B cell (primary cell): ENCODE measurements around the gene DEFB124. TPM values are rescaled to one million over a fixed set of nuclear protein-coding genes. Genes with fewer than 3 reads are reported as not detected.

Experiments
- ATAC-seq: fragments of 200-7000 bp; cut with Tn5 transposase; one replicate; pipeline ENCODE4 v1.10.0; 2021; ENCODE audit warnings: low read depth, mild to moderate bottlenecking, moderate number of reproducible peaks, moderate library complexity
- CTCF ChIA-PET: fragments of 350-600 bp; sonication (Branson Sonifier 250); formaldehyde crosslinking; loops from one replicate; lab custom pipeline; 2021; ENCODE audit warnings: antibody characterized with exemption, inconsistent platforms; lab: Charles Lee
- POLR2A ChIA-PET: fragments of 350-600 bp; sonication (Branson Sonifier 250); formaldehyde crosslinking; loops from one replicate; lab custom pipeline; 2021; ENCODE audit warnings: antibody characterized with exemption; lab: Charles Lee
- DNase-seq: peaks from one replicate; pipeline ENCODE4 v3.0.0; 2013
- H2AFZ ChIP-seq: 2 replicates; pipeline ENCODE4 v1.6.1; 2012; ENCODE audit warnings: mild to moderate bottlenecking, low read depth, low read length; ENCODE audit not compliant: insufficient read depth, poor library complexity, severe bottlenecking
- H3K27ac ChIP-seq, 2 donors: 1 replicate in 1 of 2; 2 replicates in 1 of 2; pipeline ENCODE4 v1.5.1; 2012 to 2013; ENCODE audit warnings: low read length in 2 of 2, mild to moderate bottlenecking in 2 of 2, moderate library complexity in 1 of 2
- H3K27me3 ChIP-seq, 4 experiments: fragments of 200-600 bp in 1 of 4; sonication (generic) in 1 of 4; replicated peaks in 1 of 4; 1 replicate in 2 of 4; 2 replicates in 2 of 4; pipeline versions ENCODE4 v1.6.1 to v1.7.0; 2013 to 2016; ENCODE audit warnings: low read length in 3 of 4, mild to moderate bottlenecking in 2 of 4, mixed read lengths in 1 of 4, moderate library complexity in 1 of 4; ENCODE audit not compliant: insufficient read depth in 4 of 4, control insufficient read depth in 3 of 4; ENCODE audit errors: control extremely low read depth in 1 of 4
- H3K36me3 ChIP-seq, 2 experiments: replicated peaks in 1 of 2; 1 replicate in 1 of 2; 2 replicates in 1 of 2; pipeline versions ENCODE4 v1.6.1 to v1.7.1; 2013; ENCODE audit warnings: low read length in 1 of 2; ENCODE audit not compliant: insufficient read depth in 2 of 2, control insufficient read depth in 1 of 2; ENCODE audit errors: control extremely low read depth in 1 of 2, extremely low read depth in 1 of 2
- H3K4me1 ChIP-seq, 2 donors: fragments of 200-600 bp in 1 of 2; sonication (generic) in 1 of 2; 1 replicate in 1 of 2; 2 replicates in 1 of 2; pipeline versions ENCODE4 v1.5.1 to v1.6.1; 2013 to 2017; ENCODE audit warnings: low read length in 2 of 2; ENCODE audit not compliant: control insufficient read depth in 2 of 2, insufficient read depth in 2 of 2
- H3K4me2 ChIP-seq: replicated peaks from 2 replicates; pipeline ENCODE3; 2012; ENCODE audit warnings: mild to moderate bottlenecking, low read depth, low read length; ENCODE audit not compliant: poor library complexity, severe bottlenecking
- H3K4me3 ChIP-seq, 5 experiments: fragments of 200-600 bp in 1 of 5; sonication (generic) in 1 of 5; 1 replicate in 3 of 5; 2 replicates in 2 of 5; pipeline versions ENCODE4 v1.5.1 to v1.7.0; 2011 to 2016; ENCODE audit warnings: low read length in 4 of 5, mild to moderate bottlenecking in 4 of 5, low read depth in 2 of 5, control low read depth in 1 of 5, moderate library complexity in 1 of 5; ENCODE audit not compliant: insufficient read depth in 1 of 5; ENCODE audit errors: control extremely low read depth in 1 of 5, extremely low read depth in 1 of 5
- H3K79me2 ChIP-seq: fragments of 200-600 bp; sonication (generic); one replicate; pipeline ENCODE4 v1.6.0; 2016; ENCODE audit warnings: low read length; ENCODE audit not compliant: control insufficient read depth, insufficient read depth
- H3K9ac ChIP-seq: fragments of 200-600 bp; sonication (generic); 2 replicates; pipeline ENCODE4 v1.6.1; 2017; ENCODE audit warnings: mild to moderate bottlenecking, low read length, moderate library complexity
- H3K9me3 ChIP-seq, 3 donors: one replicate each; pipeline versions ENCODE4 v1.6.1 to v1.7.1; 2013; ENCODE audit warnings: low read length in 2 of 3; ENCODE audit not compliant: control insufficient read depth in 2 of 3, insufficient read depth in 1 of 3; ENCODE audit errors: control extremely low read depth in 1 of 3
- H4K20me1 ChIP-seq: 2 replicates; pipeline ENCODE4 v1.6.0; 2012; ENCODE audit warnings: mild to moderate bottlenecking, low read length; ENCODE audit not compliant: insufficient read depth, control insufficient read depth, poor library complexity, severe bottlenecking
- H3K27ac Mint-ChIP-seq: one replicate; pipeline ENCODE4 v1.8.0; 2021; ENCODE audit warnings: mixed read lengths
- H3K27me3 Mint-ChIP-seq: one replicate; pipeline ENCODE4 v1.8.0; 2021; ENCODE audit warnings: mixed read lengths
- H3K4me1 Mint-ChIP-seq: one replicate; pipeline ENCODE4 v1.8.0; 2021; ENCODE audit warnings: mixed read lengths
- H3K4me3 Mint-ChIP-seq: one replicate; pipeline ENCODE4 v1.8.0; 2021; ENCODE audit warnings: mixed read lengths
- H3K9me3 Mint-ChIP-seq: one replicate; pipeline ENCODE4 v1.8.0; 2022; ENCODE audit warnings: mixed read lengths; ENCODE audit not compliant: insufficient read depth
- EZH2 ChIP-seq: IDR thresholded peaks from 2 replicates; pipeline ENCODE4 v1.6.1; 2012; ENCODE audit warnings: borderline replicate concordance, low read depth, mild to moderate bottlenecking, moderate library complexity, low read length; ENCODE audit not compliant: insufficient read depth, poor library complexity, severe bottlenecking
- WGBS: methylation state at CpG from one replicate; pipeline ENCODE4 v1.1.5; 2013; ENCODE audit warnings: missing lambda C conversion rate; ENCODE audit not compliant: insufficient coverage; 5-methylcytosine and 5-hydroxymethylcytosine counted together
- intact Hi-C: fragments of 100-400 bp; cut with micrococcal nuclease; formaldehyde crosslinking; loops from one replicate; pipeline ENCODE4 v1.10.0; 2022
- polyA plus RNA-seq: library from polyadenylated mRNA; depleted of rRNA; stranded (reverse); fragments of >200 nt; gene quantifications from 2 replicates; pipeline ENCODE4 v1.2.3, GENCODE V29; 2012
- total RNA-seq, 2 donors: library from RNA; stranded (reverse); fragments of 120-200 nt in 1 of 2; gene quantifications; 1 replicate in 1 of 2; 2 replicates in 1 of 2; pipeline versions ENCODE4 v1.2.3 to v1.2.4, GENCODE V29; 2013 to 2022
- TF ChIP-seq, protein P1 (sequence below): fragments of 200-600 bp; IDR thresholded peaks from one replicate; pipeline ENCODE4 v1.8.0; 2022; ENCODE audit warnings: antibody characterized with exemption, mild to moderate bottlenecking

Gene DEFB124
- total and polyA plus RNA-seq, 2 donors (not counting 1 experiment from before 2014, with no cell fraction given) = not detected

- Mint-ChIP-seq H3K27me3 (peaks cover 54% of the 10 kb centered on the region), H3K27ac (no peak overlapping the region), H3K4me3 (no peak overlapping the region), H3K9me3 (no peaks in the 10 kb centered on the region), H3K4me1 (peaks cover 24% of the 10 kb centered on the region)
- Histone ChIP-seq H3K9ac (no peak overlapping the region), H3K79me2 (no peaks in the 10 kb centered on the region), H3K9me3 (peaks cover 0 to 5% (median 0%) of the 10 kb centered on the region in 3 donors), H3K27me3 (peaks cover 0 to 35% (median 11%) of the 10 kb centered on the region in 4 experiments), H2AFZ (no peak overlapping the region), H3K36me3 (no peaks in the 10 kb centered on the region), H4K20me1 (no peaks in the 10 kb centered on the region), H3K4me2 (no peak overlapping the region), H3K4me1 (peaks cover 23 to 24% of the 10 kb centered on the region in 2 donors), H3K4me3 (no peak overlapping the region), H3K27ac (no peak overlapping the region)
- ChIA-PET CTCF (interaction anchor here (0.6 to 1.4 kb wide), 2 partner anchors 18 to 32 kb away, joined by 3 read pairs; no protein-coding TSS in a partner anchor), POLR2A (no interaction called here)
- no peak for ATAC-seq
- WGBS = 73% methylated on average over 2 of the region's 6 CpGs
- intact Hi-C loops = no loop called here
- TF ChIP-seq EZH2 = no peak
- TF ChIP-seq, protein P1, sequence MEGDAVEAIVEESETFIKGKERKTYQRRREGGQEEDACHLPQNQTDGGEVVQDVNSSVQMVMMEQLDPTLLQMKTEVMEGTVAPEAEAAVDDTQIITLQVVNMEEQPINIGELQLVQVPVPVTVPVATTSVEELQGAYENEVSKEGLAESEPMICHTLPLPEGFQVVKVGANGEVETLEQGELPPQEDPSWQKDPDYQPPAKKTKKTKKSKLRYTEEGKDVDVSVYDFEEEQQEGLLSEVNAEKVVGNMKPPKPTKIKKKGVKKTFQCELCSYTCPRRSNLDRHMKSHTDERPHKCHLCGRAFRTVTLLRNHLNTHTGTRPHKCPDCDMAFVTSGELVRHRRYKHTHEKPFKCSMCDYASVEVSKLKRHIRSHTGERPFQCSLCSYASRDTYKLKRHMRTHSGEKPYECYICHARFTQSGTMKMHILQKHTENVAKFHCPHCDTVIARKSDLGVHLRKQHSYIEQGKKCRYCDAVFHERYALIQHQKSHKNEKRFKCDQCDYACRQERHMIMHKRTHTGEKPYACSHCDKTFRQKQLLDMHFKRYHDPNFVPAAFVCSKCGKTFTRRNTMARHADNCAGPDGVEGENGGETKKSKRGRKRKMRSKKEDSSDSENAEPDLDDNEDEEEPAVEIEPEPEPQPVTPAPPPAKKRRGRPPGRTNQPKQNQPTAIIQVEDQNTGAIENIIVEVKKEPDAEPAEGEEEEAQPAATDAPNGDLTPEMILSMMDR = no peak
- DNase-seq = no peak
Observed at GRCh38 chr20:31476643-31477215, 1.8 kb upstream of the DEFB124 start.

DNA sequence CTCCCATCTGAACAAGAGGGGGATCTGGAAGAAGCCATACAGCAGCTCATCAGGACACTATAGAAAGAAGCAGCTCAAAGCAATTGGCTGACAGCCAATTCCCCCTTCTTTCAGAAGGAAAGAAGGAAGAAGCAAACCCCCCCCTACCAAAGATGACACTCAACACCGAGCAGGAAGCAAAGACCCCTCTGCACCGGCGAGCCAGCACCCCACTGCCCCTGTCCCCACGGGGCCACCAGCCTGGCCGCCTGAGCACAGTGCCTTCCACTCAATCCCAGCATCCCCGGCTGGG, 1.3 kb upstream of the DEFB124 start:
- H3K4me3 Mint-ChIP-seq = no peak overlapping the region
- Histone ChIP-seq H3K4me2 (no peak overlapping the region), H3K4me1 (peaks cover 23 to 24% of the 10 kb centered on the region in 2 donors), H3K79me2 (no peaks in the 10 kb centered on the region), H3K9ac (no peak overlapping the region), H2AFZ (no peak overlapping the region), H3K27ac (no peak overlapping the region), H3K36me3 (no peaks in the 10 kb centered on the region), H3K27me3 (peaks cover 0 to 35% (median 11%) of the 10 kb centered on the region in 4 experiments), H3K4me3 (no peak overlapping the region), H3K9me3 (peaks cover 0 to 5% (median 0%) of the 10 kb centered on the region in 3 donors), H4K20me1 (no peaks in the 10 kb centered on the region)
- TF ChIP-seq, protein P1 = no peak
- TF ChIP-seq EZH2 = no peak
- POLR2A ChIA-PET = no interaction called here
- intact Hi-C loops = no loop called here
- 79% methylated on average over 6 of the region's 6 CpGs for WGBS
- no peak for ATAC-seq
- CTCF ChIA-PET = interaction anchor here (0.6 to 1.4 kb wide), 2 partner anchors 17 to 33 kb away, joined by 3 read pairs; no protein-coding TSS in a partner anchor
- H3K4me1 Mint-ChIP-seq = peaks cover 24% of the 10 kb centered on the region
- H3K27me3 Mint-ChIP-seq = peaks cover 49% of the 10 kb centered on the region
- DNase-seq = no peak
- H3K9me3 Mint-ChIP-seq = no peaks in the 10 kb centered on the region
- H3K27ac Mint-ChIP-seq = no peak overlapping the region
